GM19043 (cell line): ENCODE data around the gene MS4A6E.
A peak's percentile ranks its signal among the peaks of the same experiment; 100 is the strongest.
"Not testable (repeated sequence)": the region's sequence is repeated elsewhere in the genome, so short reads cannot be mapped to it uniquely, and the experiment has no call there.

Experiments
- ATAC-seq: cut with Tn5 transposase; IDR thresholded peaks from one replicate; pipeline ENCODE4 v1.9.1; 2021; ENCODE audit warnings: low read depth; ENCODE audit not compliant: unreplicated experiment

The MS4A6E gene, protein sequence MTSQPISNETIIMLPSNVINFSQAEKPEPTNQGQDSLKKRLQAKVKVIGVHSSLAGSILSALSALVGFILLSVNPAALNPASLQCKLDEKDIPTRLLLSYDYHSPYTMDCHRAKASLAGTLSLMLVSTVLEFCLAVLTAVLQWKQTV

DNA sequence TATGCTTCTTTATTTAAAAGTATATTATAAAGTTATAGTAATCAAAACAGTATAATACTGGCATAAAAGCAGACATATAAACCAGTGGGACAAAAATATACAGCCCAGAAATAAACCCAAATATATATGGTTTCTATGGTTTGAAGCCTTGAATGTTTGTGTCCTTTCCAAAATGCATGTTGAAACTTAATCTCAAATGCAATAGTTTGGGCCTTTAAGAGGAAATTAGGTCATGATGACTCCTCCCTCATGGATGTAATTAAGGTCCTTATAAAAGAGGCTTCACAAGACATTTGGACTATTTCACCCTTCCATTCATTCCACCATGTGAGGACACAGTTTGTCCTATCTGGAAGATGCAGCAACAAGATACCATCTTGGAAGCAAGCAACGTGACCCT is at the start of gene MS4A6E:
Gene MS4A6E (plus strand): TSS at position 301 of the 400 bp plus-strand sequence. CDS start 7,641 bp downstream, outside the sequence.
- no peak for ATAC-seq

- ATAC-seq = no peak
Measured at GRCh38 chr11:60280412-60280811, 46.6 kb upstream of the MS4A6E start, which contains the start of gene MS4A4A. MS4A4A (plus strand) TSS chr11:60280666; CDS start chr11:60280676, 10 bp downstream.

DNA sequence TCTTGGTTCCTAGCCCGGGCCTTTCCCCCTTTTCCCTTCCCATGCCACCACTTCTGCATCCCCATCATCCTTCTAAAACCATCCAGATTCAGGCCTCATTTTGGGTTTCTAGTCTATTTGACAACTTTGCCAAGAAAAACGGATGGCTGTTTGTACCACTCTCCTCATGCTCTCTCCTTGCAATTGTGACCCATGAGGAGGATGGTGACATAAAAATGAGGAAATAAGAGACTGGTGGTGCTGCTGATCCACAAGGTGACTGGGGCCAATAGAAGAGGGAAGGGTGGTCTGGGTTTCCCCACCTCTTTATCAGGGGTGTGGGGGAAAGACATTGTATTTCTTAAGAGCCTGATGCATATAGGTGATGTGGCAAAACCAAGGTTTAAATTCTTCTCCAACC is 45.6 kb upstream of the MS4A6E start:
- ATAC-seq = no peak

DNA sequence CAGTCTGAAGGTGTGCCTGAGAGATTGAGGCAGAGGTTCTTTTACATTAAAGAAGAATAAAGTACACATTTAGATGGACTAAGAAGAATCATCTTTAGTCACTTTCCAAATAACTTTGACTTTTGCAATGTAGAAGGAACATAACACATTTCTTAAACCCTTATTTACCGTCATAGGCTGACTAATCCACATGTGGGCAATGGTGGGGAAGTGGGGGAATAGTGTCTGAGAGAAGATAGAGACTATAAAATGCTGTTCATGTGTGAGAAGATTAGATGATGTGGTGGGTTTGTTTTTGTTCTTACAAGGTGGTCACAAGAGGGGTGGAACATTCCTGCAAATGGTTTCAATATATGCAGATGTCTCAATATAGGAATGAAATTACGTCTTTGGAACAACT is 44.8 kb upstream of the MS4A6E start:
- no peak for ATAC-seq

GRCh38 chr11:60285411-60286126 is 41.5 kb upstream of the MS4A6E start:
- ATAC-seq = not testable (repeated sequence)

- ATAC-seq = no peak
Measured at GRCh38 chr11:60288531-60288930, 38.5 kb upstream of the MS4A6E start.

- no peak for ATAC-seq
Measured at GRCh38 chr11:60292145-60292544, 34.9 kb upstream of the MS4A6E start.

- no peak for ATAC-seq
Measured at GRCh38 chr11:60301178-60301577, 25.9 kb upstream of the MS4A6E start.

GRCh38 chr11:60301884-60302283 is 25.2 kb upstream of the MS4A6E start:
- not testable (repeated sequence) for ATAC-seq

- no peak for ATAC-seq
Measured at GRCh38 chr11:60303661-60304060, 23.4 kb upstream of the MS4A6E start.

- no peak for ATAC-seq
Measured at GRCh38 chr11:60305906-60306619, 21.0 kb upstream of the MS4A6E start.

- no peak for ATAC-seq
Measured at GRCh38 chr11:60307507-60308195, 19.4 kb upstream of the MS4A6E start.

DNA sequence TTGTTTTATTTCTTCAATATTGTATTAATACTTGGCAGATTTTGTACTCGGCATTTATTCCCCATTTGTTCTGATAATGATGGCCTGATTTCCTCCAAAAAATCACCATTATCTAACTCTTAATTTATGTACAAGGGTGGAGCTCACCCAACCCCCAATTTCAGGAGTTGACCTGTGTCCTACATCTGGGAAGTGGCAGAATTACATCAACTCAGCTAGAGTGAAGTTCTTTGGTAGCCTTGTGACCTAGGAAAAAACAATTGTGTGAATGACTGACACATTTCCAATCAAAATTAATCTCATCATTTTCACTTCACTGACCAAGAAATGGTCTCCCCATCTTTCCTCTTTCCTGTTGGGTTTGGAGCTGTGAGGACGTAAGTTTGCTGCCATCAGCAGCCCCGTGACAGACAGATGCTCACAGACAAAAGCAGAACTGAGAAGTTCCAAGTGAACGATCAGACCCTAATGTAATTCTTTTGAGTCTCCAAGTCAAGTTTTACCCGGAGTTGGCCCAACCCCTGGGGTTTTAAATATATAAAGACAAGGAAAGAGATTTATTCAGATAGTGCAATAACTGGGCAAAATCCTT is 16.6 kb upstream of the MS4A6E start:
- ATAC-seq = peak; percentile 81

DNA sequence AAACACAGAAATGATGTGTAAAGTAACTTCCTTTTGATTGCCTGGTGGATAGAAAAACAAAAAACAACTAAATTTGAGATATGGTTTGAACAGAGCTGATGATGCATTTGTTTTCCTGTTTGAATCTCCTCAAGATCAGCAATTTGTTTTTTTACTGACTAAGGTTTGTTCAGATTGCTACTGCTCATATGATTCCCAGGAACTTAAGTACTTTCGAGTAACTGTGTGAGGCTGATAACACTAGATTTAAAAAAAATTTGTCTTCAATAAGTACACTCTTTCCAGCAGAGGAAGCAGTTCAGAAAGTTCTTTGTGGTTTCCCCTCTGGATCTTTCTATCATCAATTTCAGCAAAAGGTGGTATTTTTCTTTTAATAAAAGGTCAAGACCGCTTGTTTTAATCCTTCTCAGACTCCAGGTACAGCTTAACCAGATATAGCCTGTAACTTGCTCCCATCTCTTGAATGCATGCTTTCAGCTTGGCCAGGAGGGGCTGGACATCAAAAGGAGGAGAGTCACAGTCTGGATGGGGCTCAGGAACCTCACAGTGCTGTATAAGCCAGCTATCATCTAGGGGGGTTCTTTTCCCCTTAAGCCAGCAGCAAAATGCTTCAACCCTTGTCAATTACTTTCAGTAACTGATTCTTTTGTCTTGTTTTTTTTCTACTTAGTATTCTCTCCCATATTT is 12.3 kb upstream of the MS4A6E start:
- ATAC-seq = no peak

- ATAC-seq = no peak
Measured at GRCh38 chr11:60315871-60316270, 11.2 kb upstream of the MS4A6E start.

- ATAC-seq = no peak
Measured at GRCh38 chr11:60316317-60316716, 10.7 kb upstream of the MS4A6E start.

DNA sequence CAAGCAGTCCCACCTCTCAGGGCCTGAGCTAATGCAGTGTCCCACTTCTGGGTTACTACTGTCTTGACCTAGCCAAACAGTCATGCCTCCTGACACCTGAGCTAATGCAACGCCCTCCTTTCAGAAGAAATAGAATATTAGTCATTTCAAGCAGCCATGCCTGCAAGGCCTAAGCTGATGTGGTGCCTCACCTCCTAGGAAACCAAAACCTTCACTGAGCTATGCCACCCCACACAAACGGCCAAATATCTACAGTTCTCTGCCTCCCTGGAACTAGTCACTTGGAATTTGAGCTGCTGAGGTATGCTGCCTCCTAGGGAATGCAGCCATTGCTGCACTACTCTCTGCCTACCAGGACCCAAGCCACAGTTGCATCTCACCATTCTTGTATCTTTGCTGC is 8.3 kb upstream of the MS4A6E start:
- ATAC-seq = no peak

DNA sequence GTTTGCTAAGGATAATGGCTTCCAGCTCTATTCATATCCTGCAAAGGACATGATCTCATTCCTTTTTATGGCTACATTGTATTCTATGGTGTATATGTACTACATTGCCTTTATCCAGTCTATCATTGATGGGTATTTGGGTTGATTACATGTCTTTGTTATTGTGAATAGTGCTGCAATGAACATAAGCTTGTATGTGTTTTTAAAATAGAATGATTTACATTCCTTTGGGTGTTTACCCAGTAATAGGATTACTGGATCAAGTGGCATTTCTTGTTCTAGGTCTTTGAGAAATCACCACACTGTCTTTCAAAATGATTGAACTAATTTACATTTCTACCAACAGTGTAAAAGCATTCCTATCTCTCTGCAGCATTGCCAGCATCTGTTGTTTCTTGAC is 6.0 kb upstream of the MS4A6E start:
- no peak for ATAC-seq

DNA sequence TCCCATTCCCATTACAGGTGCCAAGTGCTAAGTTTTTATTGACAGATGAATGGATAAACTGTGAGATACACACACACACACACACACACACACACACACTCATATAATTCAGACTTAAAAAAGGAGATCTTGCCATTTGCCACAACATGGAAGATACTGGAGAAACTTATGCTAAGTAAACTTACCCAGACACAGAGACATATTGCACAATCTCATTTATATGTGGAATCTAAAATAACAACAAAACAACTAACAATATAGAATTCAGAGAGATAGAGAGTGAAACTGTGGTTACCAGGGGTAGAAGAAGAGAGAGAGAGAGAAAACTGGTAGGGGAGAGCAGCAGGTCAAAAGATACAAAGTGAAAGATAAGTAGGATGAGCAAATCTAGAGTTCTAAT is 1.4 kb downstream of the MS4A6E start:
- ATAC-seq = no peak

DNA sequence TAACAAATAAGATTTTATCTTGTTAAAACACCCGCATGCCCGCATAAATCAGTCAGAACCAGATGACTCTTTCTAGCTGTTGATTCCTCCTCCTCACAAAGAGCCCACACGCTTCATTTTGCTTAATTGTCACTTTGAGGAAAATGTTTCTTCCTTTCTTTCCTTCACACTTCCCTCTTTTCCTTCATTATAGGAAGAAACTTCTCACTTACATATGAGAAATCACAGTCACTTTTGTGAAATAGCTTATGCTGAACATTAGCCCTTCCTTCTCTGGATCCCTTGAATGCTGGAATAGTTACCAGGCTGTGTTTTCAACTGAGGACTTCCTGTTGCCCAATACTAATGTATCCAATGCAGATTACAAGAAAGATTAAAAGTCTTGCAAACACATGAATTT is 5.8 kb downstream of the MS4A6E start:
- ATAC-seq = no peak
